Measurements from ENCODE around the gene TNC.

GRCh38 chr9:115071176-115071575, 46.8 kb downstream of the TNC start:
- TF ChIP-seq CTCF (IDR thresholded peaks at IDR 0.05) (no peak), EP300 (IDR thresholded peaks at IDR 0.05) (no peak), POLR2A (IDR thresholded peaks at IDR 0.05) (no peak)
